PC-9 (cell line): Measurements from ENCODE around the gene ITM2B. TPM values are rescaled to one million over a fixed set of nuclear protein-coding genes. Genes with fewer than 3 reads are reported as not detected.

Experiments used
- BruUV-seq: library from RNA; stranded (reverse); fragments of 400-500 nt; replicated peaks from 2 replicates; lab custom pipeline; 2021; lab: Mats Ljungman, UMichigan
- CTCF ChIA-PET: fragments of 300-600 bp; sonication (Branson Sonifier 250); formaldehyde crosslinking; loops from one replicate; lab custom pipeline; 2022; ENCODE audit warnings: antibody characterized with exemption; lab: Charles Lee
- POLR2A ChIA-PET: fragments of 300-600 bp; sonication (Branson Sonifier 250); formaldehyde crosslinking; loops from one replicate; lab custom pipeline; 2022; ENCODE audit warnings: antibody characterized with exemption; ENCODE audit not compliant: unreplicated experiment; lab: Charles Lee
- DNase-seq, 2 experiments: peaks; one replicate each; pipeline versions ENCODE4 v3.0.0 to v3.0.0-alpha.2; 2015 to 2022; ENCODE audit warnings: mixed read lengths in 1 of 2
- H2AFZ ChIP-seq: fragments of 200-600 bp; sonication (generic); 2 replicates; pipeline ENCODE4 v1.8.1; 2017; ENCODE audit warnings: antibody characterized with exemption
- H3F3A ChIP-seq: fragments of 200-600 bp; sonication (generic); 2 replicates; pipeline ENCODE4 v1.8.1; 2017; ENCODE audit warnings: antibody characterized with exemption, mild to moderate bottlenecking, low read depth; ENCODE audit not compliant: insufficient read depth
- H3K27ac ChIP-seq: fragments of 200-600 bp; sonication (generic); 2 replicates; pipeline ENCODE4 v1.6.1; 2016; ENCODE audit warnings: mixed run types
- H3K27me3 ChIP-seq: fragments of 200-600 bp; sonication (generic); 2 replicates; pipeline ENCODE4 v1.6.1; 2016; ENCODE audit warnings: low read depth, mixed run types; ENCODE audit not compliant: insufficient read depth
- H3K36me3 ChIP-seq: fragments of 200-600 bp; sonication (generic); 2 replicates; pipeline ENCODE4 v1.6.1; 2016; ENCODE audit warnings: low read depth, mixed run types
- H3K4me1 ChIP-seq: fragments of 200-600 bp; sonication (generic); replicated peaks from 2 replicates; pipeline ENCODE4 v1.6.1; 2016; ENCODE audit warnings: mixed run types; ENCODE audit not compliant: insufficient read depth
- H3K4me2 ChIP-seq: fragments of 200-600 bp; sonication (generic); 2 replicates; pipeline ENCODE4 v1.6.1; 2017; ENCODE audit warnings: mixed run types
- H3K4me3 ChIP-seq: fragments of 200-600 bp; sonication (generic); 2 replicates; pipeline ENCODE4 v1.6.1; 2016; ENCODE audit warnings: mixed run types
- H3K79me2 ChIP-seq: fragments of 200-600 bp; sonication (generic); 2 replicates; pipeline ENCODE4 v1.6.1; 2017; ENCODE audit warnings: low read depth, mixed run types
- H3K9me2 ChIP-seq: fragments of 200-600 bp; sonication (generic); 2 replicates; pipeline ENCODE4 v1.8.1; 2017; ENCODE audit warnings: mild to moderate bottlenecking; ENCODE audit not compliant: insufficient read depth
- H3K9me3 ChIP-seq: fragments of 200-600 bp; sonication (generic); 2 replicates; pipeline ENCODE4 v1.8.1; 2016; ENCODE audit warnings: low read depth; ENCODE audit not compliant: insufficient read depth
- H4K20me1 ChIP-seq: fragments of 200-600 bp; sonication (generic); 2 replicates; pipeline ENCODE4 v1.8.1; 2017; ENCODE audit not compliant: insufficient read depth
- CTCF ChIP-seq: fragments of 200-600 bp; sonication (generic); conservative IDR thresholded peaks from 2 replicates; pipeline ENCODE4 v1.6.1; 2017; ENCODE audit warnings: mixed run types, antibody characterized with exemption, mild to moderate bottlenecking, moderate library complexity
- EZH2 ChIP-seq: fragments of 200-600 bp; sonication (generic); IDR thresholded peaks from 2 replicates; pipeline ENCODE4 v1.8.0; 2017; ENCODE audit warnings: antibody characterized with exemption, low read depth
- intact Hi-C: fragments of 100-400 bp; cut with micrococcal nuclease; formaldehyde crosslinking; loops from one replicate; pipeline ENCODE4 v1.10.0; 2022; ENCODE audit not compliant: unreplicated experiment
- total RNA-seq: library from RNA; stranded (reverse); gene quantifications from 2 replicates; pipeline ENCODE4 v1.2.3, GENCODE V29; 2021

The ITM2B gene
- total RNA-seq, 1 experiment from 2014 or later, result 155 TPM

GRCh38 chr13:48299591-48299990 is 66.6 kb downstream of the ITM2B start:
- intact Hi-C loops, result no loop called here
- Histone ChIP-seq H3K27me3 (no peaks in the 10 kb centered on the region), H3K9me2 (no peaks in the 10 kb centered on the region), H3K36me3 (no peaks in the 10 kb centered on the region), H3K4me3 (no peak overlapping the region), H2AFZ (no peak overlapping the region), H3K4me1 (peaks cover 5% of the 10 kb centered on the region; the same call in 1 of the 2 replicates), H3K4me2 (no peak overlapping the region), H3K27ac (no peak overlapping the region), H3K79me2 (peaks cover 4% of the 10 kb centered on the region), H4K20me1 (no peaks in the 10 kb centered on the region), H3F3A (peaks cover 17% of the 10 kb centered on the region), H3K9me3 (no peaks in the 10 kb centered on the region)
- DNase-seq, result no peak
- BruUV-seq, result no TSS peak
- POLR2A ChIA-PET, result no interaction called here
- no peak for TF ChIP-seq CTCF
- TF ChIP-seq EZH2, result no peak
- CTCF ChIA-PET, result no interaction called here

- no peaks in the 10 kb centered on the region for H3K9me2 ChIP-seq
- H3K9me3 ChIP-seq, result no peaks in the 10 kb centered on the region
- ChIA-PET CTCF (no interaction called here), POLR2A (no interaction called here)
- H3K4me2 ChIP-seq, result peak overlapping the region; percentile 93
- no peaks in the 10 kb centered on the region for H4K20me1 ChIP-seq
- DNase-seq, result no peak
- peak overlapping the region; percentile 93 for H3K27ac ChIP-seq
- H3F3A ChIP-seq, result peaks cover 18% of the 10 kb centered on the region
- H3K27me3 ChIP-seq, result no peaks in the 10 kb centered on the region
- H3K79me2 ChIP-seq, result peaks cover 30% of the 10 kb centered on the region
- intact Hi-C loops, result loop anchor here (2.0 to 5.0 kb wide), 2 partner anchors 66 to 176 kb away; no protein-coding TSS in a partner anchor
- TF ChIP-seq CTCF (no peak), EZH2 (no peak)
- H3K36me3 ChIP-seq, result no peaks in the 10 kb centered on the region
- peaks cover 18% of the 10 kb centered on the region for H3K4me1 ChIP-seq
- no TSS peak for BruUV-seq
- peak overlapping the region; percentile 100 for H2AFZ ChIP-seq
- H3K4me3 ChIP-seq, result peak overlapping the region; percentile 97
These were observed 69.9 kb downstream of the ITM2B start for GRCh38 chr13:48302871-48303358.

- H3K4me3 ChIP-seq, result peak within 1 kb of the TSS; percentile 97
- H3K4me2 ChIP-seq, result peak within 1 kb of the TSS; percentile 93
- peaks cover 18% of the 10 kb centered on the region for H3K4me1 ChIP-seq
- peak within 1 kb of the TSS; percentile 93 for H3K27ac ChIP-seq
- intact Hi-C loops, result loop anchor here (2.0 to 5.0 kb wide), 3 partner anchors 66 to 209 kb away; partner anchors contain the start of gene MED4
- H2AFZ ChIP-seq, result peak within 1 kb of the TSS; percentile 100
- peaks cover 18% of the 10 kb centered on the region for H3F3A ChIP-seq
- TF ChIP-seq CTCF (no peak), EZH2 (no peak)
- H4K20me1 ChIP-seq, result no peaks in the 10 kb centered on the region
- peaks cover 30% of the 10 kb centered on the region for H3K79me2 ChIP-seq
- DNase-seq, result peak; percentile 72 to 87
- no peaks in the 10 kb centered on the region for H3K9me3 ChIP-seq
- no peaks in the 10 kb centered on the region for H3K9me2 ChIP-seq
- TSS peak; percentile 85 for BruUV-seq
- H3K36me3 ChIP-seq, result no peaks in the 10 kb centered on the region
- ChIA-PET POLR2A (no interaction called here), CTCF (no interaction called here)
- no peaks in the 10 kb centered on the region for H3K27me3 ChIP-seq
These were observed 70.5 kb downstream of the ITM2B start, which contains the start of gene RB1 for GRCh38 chr13:48303359-48304142. Gene RB1, plus strand, starts transcription at chr13:48303751. Its CDS starts 162 bp downstream, at chr13:48303913.
